Fibroblast of skin of abdomen (primary cell): ENCODE data around the gene ARHGAP1.
"Not testable (repeated sequence)": the region's sequence is repeated elsewhere in the genome, so short reads cannot be mapped to it uniquely, and the experiment has no call there.

Experiments used
- DNase-seq: peaks from one replicate; pipeline ENCODE4 v3.0.0-alpha.2; 2013

Gene ARHGAP1

DNA sequence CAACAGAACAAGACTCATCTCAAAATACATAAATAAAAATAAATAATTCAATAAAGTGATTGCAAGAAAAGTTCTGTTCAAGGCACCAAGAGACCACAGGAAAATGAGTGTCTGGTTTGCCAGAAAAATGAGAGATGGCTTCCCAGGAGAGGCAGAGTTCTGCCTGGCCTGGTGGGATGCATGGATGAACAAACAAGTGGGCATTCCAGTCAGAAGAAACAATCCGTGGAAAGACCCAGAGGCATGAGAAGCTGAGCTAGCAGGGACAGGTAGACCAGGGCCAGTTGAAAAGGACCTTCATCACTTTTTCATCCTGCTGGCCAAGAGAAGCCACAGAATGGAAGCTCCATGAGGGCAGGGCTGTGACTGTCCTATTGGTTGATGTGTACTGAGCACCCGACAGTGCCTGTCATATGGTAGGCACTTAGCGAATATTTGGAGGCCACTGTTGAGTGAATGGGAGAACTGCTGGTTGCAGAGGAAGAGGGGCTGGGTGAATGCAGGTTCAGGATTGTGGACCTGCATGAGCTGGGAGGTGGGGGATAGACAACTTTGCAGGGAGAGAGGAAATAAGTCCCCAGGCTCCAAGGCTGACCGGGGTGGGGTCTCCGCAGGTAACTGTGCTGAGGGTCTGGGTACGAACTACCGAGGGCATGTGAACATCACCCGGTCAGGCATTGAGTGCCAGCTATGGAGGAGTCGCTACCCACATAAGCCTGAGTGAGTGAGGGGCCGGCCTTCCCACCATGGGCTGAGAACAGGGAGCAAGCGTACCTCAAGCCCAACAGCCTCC, 22.3 kb upstream of the ARHGAP1 start:
- no peak for DNase-seq

GRCh38 chr11:46721286-46721685, 20.9 kb upstream of the ARHGAP1 start:
- no peak for DNase-seq

DNA sequence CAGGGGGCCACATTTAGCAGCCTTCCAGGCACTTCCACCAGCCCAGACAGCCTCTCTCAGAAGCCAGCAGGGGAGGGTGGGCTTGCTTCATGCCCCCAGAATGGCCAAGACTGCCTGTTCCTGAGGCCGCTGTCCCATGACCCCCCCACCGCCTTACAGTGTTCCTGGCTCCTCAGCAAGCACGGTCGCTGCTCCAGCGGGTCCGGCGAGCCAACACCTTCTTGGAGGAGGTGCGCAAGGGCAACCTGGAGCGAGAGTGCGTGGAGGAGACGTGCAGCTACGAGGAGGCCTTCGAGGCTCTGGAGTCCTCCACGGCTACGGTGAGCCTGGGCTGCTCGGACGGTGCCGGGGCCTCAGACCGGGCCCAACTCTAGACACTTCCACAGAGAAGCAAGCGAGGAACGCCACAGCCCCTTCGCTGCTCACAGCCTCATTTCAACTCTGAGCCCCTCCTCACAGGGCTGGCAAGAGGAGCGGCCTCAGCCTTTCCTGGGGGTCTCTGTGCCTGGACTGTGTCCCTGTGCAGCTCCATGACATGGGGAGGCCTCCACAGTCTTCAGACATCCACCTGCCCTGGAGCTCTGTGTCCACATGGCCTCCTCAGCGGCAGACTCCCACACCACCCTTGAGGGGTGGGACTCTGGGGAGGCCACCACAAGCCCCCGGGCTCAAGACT, 19.3 kb upstream of the ARHGAP1 start:
- no peak for DNase-seq

GRCh38 chr11:46719048-46719542, 18.7 kb upstream of the ARHGAP1 start, which contains the start of gene F2:
F2 (plus strand) TSS chr11:46719213; CDS start chr11:46719236, 23 bp downstream.
- DNase-seq: no peak

GRCh38 chr11:46718155-46719019, 18.0 kb upstream of the ARHGAP1 start:
- no peak for DNase-seq

DNA sequence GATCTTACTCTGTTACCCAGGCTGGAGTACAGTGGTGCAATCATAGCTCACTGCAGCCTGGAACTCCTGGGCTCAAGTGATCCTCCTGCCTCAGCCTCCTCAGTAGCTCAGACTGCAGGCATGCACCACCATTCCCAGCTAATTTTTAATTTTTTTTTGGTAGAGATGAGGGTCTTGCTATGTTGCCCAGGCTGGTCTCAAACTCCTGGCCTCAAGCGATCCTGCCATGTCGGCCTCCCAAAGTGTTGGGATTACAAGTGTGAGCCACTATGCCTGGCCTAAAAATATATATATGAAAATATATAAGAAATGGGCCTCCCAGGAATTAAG, 17.4 kb upstream of the ARHGAP1 start:
- not testable (repeated sequence) for DNase-seq

- DNase-seq: no peak
Measured at GRCh38 chr11:46712874-46713576, 12.6 kb upstream of the ARHGAP1 start.

- peak; percentile 18 for DNase-seq
Measured at GRCh38 chr11:46711303-46711702, 10.9 kb upstream of the ARHGAP1 start.

- DNase-seq: peak; percentile 88
Measured at GRCh38 chr11:46710821-46711269, 10.4 kb upstream of the ARHGAP1 start.

- not testable (repeated sequence) for DNase-seq
Measured at GRCh38 chr11:46709351-46709750, 8.9 kb upstream of the ARHGAP1 start.

DNA sequence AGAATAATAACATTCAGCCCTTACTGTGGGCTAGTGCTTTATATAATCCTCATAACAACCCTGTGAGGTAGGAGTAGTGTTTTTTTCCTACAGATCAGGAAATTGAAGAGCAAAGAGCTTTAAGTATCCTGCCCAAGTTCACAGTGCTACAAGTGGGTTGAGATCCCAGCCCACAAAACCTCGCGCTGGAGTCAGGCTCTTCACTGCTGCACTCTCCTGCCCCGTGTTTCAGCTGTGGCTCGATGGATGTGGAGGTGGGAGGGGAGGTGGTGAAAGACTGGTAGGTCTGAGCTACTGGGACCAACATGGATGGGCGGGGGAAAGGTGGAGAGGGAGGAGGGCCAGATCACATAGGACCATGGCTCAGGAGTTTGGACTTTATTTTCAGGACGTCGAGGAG, 6.5 kb upstream of the ARHGAP1 start:
- no peak for DNase-seq

DNA sequence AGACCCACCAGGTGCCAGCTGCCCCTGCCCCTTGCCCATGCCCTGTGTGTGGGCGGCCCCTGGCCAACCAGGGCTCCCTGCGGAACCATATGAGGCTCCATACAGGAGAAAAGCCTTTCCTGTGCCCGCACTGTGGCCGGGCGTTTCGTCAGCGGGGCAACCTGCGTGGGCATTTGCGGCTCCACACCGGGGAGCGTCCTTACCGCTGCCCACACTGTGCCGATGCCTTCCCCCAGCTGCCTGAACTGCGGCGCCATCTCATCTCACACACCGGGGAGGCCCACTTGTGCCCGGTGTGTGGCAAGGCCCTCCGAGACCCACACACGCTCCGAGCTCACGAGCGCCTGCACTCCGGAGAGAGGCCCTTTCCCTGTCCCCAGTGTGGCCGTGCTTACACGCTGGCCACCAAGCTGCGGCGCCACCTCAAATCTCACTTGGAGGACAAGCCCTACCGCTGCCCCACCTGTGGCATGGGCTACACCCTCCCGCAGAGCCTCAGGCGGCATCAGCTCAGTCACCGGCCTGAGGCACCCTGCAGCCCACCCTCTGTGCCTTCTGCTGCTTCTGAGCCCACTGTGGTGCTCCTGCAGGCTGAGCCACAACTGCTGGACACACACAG, 4.8 kb upstream of the ARHGAP1 start:
- DNase-seq: no peak

- DNase-seq: no peak
Measured at GRCh38 chr11:46701078-46701654, 747 bp upstream of the ARHGAP1 start.

DNA sequence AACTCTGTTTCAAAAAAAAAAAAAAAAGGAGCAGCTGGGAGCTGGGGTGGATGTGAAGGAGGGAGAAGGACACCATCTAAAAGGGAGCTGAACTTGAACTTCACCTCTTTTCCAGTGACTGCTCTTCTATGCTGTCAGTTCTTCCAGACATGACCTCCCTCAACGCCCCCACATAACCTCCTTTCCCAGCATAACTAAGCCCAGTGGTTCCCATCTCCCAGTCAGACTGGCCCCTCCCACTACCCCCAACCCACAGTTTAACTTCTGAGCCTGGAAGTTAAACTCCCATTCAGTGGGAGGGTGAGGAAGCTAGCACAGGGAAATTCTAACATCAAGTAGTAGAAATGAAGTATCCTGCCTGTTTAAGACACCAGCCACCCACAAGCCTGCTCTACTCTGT, 1.8 kb downstream of the ARHGAP1 start:
- no peak for DNase-seq

GRCh38 chr11:46697723-46698122, 2.7 kb downstream of the ARHGAP1 start:
- DNase-seq: no peak

- DNase-seq: no peak
Measured at GRCh38 chr11:46697303-46697702, 3.1 kb downstream of the ARHGAP1 start.

GRCh38 chr11:46696212-46696558, 4.2 kb downstream of the ARHGAP1 start:
- DNase-seq: no peak

DNA sequence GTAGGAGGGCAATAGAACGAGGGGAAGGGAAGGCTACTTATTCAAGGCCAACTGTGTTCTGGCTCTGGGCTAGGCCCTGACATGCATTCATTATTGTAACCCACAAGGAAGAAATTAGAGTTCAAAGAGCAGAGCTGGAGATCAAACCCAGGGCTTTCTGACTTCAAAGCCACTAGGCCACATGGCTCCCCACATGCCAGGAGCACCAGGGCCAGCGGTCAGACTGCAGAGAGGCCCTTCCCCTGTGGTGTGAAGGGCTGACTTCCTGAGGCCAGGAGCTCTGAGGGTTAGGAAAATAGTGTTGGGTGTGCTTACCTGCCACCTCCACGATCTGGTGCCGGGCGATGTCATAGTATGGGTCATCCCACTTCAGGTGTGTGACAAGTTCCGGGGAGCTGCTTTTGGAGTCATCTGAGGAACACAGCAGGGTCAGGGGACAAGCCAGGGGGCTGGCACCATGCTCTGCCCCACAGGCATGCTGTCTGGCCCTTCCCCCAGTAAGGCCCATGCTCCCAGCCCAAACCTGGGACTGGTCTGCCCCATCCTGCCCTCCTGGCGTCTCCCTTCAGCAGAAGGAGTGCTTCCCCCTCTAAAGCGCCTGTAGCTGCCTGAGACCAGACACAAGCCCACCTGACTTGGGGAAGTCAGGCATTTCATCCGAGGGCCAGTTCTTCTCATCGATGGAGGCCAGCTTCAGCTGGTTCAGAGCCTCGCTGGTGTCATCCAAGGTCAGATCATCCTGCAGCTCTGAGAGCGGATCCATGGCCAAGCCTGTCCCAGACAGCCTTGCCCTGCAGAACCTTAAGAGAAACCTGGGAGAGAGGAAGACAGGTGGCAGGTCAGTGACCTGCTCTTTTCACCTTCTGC, 4.8 kb downstream of the ARHGAP1 start:
- no peak for DNase-seq

GRCh38 chr11:46694607-46695006, 5.8 kb downstream of the ARHGAP1 start:
- DNase-seq: no peak

GRCh38 chr11:46694072-46694471, 6.3 kb downstream of the ARHGAP1 start:
- no peak for DNase-seq
